HG03575 (cell line): ENCODE measurements around the gene ACE.

Source experiments
- ATAC-seq: cut with Tn5 transposase; IDR thresholded peaks from one replicate; pipeline ENCODE4 v1.9.1; 2021; ENCODE audit not compliant: unreplicated experiment, insufficient number of reproducible peaks, low FRiP score; ENCODE audit errors: extremely low read depth

ACE gene

GRCh38 chr17:63476854-63477479 lies at the start of gene ACE:
Gene ACE, plus strand, starts transcription at chr17:63477061. Its CDS starts 34 bp downstream, at chr17:63477095.
- ATAC-seq = no peak

DNA sequence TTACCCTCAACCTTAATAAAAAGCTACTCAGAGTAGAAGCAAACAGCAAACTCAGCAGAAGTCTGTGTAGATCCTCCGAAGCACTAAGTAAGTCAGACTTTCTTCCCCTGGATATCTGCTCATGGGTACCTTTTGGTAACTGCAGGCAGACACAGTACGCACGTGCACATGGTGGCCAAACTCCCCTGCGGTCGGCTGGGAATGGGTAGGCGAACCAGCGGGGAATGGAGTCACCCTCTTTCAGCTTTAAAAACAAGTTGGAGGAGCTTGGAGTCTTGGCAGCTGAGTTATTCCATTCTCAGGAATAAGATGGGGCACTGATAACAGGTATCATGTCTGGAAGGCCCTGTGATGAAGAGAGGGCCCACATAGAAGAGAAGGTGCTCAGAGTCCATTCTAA lies 47.1 kb upstream of the ACE start:
- ATAC-seq = no peak

DNA sequence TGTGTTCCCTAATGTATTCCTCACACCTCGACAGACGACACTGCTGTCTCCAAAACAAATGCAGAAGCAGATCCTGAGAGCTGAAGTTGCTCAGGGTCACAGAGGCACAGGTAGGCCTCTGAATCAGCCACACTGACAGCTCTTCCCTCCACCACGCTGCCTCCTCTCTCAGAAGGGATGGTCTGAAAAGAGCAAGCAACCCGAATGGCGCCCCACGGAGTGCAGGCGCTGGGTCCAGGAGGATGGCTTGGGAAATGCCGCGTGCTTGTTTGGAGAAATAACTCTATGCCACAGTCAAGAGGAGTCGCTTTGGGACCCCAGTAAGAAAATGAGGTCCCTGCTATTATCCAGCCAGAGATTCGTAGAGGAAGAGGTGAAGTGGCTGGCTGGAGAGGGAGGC lies 46.6 kb upstream of the ACE start:
- ATAC-seq = no peak

GRCh38 chr17:63431618-63431938 lies 45.3 kb upstream of the ACE start:
- no peak for ATAC-seq

GRCh38 chr17:63431939-63432804 lies 44.7 kb upstream of the ACE start:
- no peak for ATAC-seq

DNA sequence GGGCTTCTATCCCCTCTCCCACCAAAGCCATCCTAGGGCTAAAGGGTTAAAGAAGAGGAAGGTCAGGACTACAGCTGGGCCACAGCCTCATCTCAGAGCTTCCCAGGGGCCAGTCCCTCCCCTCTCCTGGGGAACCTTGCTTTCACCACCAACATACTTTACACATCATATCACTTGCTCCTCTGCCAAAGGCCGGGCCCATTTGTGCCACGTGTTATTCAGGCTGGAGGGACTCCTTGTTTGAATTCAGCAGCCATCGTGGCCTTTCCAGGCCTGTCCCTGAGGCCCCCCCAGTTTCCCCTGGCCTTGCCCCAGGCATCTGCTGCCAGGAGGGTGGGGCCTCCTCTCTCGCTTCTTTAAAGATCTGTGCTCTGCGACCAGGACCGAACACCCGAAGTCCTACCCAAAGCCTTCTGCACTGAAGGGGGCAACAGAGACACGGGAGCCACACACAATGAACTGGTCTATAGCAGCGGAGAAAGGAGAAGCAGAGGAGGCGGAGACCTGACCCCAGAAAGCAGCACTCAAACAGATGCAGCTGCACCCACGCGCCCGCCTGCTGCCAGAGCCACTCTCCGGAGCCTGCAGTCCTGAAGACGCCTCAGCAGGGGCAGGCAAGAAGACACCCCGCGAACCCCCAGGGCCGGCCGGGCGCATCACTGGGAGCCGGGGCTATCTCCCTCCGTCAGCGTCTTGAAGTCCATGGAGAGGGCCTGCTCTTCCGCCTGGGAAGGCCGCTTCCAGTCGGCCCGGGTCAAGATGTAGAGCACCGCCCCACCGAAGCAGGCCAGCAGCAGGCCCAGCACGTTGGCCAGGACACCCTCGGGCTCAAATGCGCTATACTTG lies 42.9 kb upstream of the ACE start:
- ATAC-seq = no peak

DNA sequence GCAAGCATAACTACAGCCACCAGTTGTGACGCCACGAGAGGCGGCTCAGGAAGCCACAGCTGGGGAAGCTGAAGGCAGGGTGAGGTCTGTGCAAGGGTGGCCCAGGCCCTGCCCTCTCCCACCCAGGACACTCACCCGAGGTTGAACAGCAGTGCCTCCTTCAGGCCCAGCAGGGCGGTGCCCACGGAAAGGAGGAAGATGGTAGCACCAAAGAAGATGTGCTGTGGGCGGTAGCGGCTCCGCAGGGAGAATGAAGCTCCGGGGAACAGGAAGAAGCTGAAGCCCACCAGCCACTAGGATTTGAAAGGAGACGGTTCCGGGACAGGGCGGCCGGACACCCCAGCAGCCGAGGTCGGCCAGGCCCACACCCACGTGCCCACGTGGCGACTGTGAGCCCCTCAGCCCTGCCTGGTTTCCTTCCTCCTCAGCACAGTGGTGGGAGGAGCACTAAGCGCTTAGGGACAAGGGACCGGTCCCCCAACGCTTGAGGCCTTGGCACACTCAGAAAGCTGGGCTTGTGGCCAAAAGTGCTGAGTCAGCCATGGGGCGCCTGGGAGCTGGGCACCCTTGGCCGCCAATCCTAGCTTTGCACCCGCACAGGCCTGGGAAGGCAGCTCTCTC lies 41.8 kb upstream of the ACE start:
- ATAC-seq = no peak

DNA sequence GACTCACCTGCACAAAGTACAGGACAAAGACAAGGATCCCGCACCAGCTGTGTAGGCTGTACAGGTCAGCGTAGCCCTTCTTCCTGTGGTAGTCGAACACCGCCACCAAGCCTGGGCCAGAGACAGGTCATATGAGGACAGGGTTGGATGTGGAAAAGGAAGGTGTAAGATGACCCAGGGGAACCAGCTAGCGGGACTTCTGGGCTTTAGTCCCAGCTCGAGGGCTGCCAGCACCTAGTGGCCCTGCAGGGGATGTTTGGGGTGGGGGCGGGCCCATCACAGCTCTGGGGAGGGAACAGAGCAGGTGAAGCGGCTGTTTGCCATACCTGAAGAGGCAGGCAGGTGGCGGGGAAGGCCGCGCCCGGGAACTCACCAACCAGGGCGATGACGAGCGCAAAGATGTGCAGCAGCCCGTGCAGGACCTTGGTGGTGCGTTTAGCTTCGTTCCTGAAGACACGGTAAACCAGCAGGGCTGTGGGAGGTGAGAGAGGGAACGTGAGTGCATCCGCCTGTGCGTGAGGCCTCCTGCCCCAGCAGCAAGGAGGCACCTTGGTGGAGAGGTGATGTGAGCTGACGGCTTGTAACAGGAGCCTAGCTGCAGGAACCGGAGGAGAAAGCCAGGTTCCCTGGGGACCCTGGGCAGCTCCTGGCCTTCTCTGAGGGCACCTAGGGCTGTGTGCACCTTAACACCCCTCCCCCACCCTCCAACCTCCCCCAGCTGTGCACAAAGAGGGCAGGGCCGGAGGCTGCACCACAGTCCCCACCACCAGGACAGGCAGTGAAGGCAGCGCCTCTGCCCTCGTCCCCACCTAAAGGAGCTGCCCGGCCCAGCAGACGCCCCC lies 41.0 kb upstream of the ACE start:
- ATAC-seq = no peak

GRCh38 chr17:63436523-63437110 lies 40.2 kb upstream of the ACE start:
- ATAC-seq = no peak

DNA sequence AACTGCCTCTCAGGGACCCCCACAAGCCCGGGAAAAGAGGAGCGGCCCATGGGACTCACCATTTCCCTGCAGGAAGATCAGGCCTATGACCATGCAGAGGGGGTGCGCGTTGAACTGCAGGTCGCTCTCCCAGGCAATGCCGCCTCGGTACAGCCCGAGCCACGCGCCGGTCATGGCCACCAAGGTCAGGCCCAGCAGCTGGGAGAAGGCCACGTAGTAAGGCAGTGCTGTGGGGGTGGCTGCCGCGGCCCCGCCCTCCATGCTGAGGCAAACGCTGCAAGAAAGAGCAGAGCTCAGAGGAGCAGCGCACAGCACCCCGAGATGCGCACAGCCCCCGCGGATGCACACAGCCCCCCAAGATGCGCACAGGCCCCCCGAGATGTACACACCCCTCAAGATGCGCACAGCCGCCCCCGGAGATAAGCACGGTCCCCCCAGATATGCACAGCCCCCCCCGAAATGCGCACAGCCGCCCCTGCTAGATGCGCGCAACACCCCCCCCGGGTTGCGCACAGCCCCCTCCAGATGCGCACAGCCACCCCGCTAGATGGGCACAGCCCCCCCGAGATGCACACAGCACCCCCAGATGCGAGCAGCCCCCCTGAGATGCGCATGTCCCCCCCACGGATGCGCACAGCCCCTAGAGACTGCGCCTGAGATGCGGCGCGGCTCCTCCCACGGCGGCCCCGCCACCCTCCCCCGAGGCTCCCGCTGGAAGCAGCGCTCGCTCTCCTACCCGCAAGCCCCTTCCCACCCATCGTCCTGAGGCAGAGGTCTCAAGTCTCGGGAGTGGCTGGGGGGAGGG lies 39.4 kb upstream of the ACE start:
- no peak for ATAC-seq

DNA sequence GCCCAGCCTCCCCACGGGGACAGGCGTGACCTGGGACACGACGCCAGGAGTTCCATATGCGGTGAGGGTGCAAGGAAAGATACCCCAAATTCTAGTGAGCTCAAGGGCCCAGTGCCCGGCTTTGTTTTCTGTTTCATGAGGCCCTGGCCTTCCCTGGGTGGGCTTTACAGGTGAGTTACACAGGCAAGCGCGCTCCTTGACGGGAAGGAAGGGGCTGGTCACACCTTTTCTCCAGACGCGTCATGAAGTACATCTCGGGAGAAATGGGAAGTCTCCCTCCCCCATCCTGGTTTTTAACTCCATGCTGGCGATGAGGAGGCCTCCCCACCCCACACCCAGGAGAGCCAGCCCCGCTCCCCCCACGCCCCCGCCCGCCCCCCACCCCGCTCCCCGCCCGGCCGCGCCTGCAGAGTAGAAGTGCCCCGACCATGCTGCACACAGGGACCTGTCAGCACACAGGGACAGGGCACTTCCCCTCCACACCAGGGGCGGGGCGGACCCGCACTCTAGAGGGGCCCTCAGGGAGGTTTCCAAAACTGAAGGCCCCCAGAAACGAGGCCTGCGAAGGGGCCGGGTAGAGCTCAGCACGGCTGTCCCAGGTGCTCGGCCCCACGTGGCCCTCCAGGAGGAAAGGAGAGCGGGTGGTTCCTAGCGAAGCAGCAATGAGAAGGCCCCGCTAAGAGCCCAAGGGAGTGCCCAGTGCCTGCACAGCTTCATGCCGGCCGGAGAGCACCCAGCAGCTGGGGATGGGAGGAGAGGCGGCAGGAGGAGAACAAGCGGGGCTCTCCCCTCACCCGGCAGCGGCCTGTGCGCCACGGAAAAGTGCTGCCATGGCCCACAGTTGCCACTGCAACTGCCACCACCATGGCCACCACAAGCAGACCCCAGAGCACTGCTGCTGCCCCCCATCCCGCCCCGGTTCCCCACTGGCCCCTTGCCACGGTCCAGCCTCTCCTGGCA lies 38.5 kb upstream of the ACE start:
- no peak for ATAC-seq

GRCh38 chr17:63439687-63440086 lies 37.2 kb upstream of the ACE start:
- ATAC-seq = no peak

DNA sequence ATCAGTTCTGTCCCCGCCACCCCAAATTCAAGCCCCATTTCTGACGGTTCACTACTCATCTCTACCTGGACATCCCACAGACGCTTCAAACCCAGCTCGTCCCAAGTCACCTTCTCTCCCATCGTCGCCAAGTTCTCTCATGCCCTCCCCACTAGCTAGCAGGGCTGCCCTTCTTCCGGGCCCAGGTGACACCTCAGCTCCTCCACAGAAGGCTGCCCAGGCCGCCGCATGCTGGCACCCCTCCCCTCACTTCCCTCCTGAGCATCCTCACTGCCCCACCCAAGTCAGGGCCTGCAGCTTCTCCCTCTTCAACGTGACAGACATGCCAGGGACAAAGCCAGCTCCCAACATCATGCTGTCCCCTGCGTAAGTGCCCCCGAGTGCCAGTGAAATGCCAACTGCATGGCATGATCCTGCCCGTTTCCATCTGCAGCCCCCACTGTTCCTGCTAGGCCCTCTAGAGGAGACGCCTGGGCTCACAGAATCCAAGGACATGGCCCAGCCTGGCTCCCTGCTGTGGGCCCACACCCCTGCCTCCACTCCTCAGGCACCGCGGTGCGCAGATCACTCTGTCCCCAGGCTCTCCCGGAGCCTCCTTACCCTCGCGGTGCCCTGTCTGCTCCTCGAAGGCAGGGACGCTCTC lies 36.6 kb upstream of the ACE start:
- ATAC-seq = no peak

DNA sequence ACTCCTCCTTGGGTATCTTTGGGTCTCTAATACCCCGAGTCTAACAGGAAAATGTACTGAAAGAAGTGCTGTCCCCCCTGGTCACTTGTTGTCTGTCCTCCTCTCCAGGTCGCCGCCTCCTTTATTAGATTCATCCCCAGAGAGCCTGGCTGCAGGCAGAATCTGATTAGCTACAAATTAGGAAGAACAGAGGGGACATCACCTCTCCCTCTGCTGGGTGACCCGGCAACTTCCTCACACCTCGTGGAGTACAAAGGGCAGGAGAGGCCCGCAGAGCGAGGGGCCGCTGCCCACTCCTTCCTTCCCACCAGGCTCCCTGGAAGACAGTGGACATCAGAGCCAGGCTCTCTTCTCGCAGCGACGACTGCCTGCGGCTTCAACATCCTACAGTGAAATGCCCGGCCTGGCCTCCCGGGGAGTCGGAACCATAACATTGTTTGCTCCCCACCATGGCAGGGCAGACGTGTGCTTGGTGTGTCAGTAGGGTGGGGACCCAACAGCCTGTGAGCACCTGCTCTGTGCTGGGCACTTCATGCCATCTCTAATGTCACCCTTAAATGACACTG lies 36.0 kb upstream of the ACE start:
- no peak for ATAC-seq

DNA sequence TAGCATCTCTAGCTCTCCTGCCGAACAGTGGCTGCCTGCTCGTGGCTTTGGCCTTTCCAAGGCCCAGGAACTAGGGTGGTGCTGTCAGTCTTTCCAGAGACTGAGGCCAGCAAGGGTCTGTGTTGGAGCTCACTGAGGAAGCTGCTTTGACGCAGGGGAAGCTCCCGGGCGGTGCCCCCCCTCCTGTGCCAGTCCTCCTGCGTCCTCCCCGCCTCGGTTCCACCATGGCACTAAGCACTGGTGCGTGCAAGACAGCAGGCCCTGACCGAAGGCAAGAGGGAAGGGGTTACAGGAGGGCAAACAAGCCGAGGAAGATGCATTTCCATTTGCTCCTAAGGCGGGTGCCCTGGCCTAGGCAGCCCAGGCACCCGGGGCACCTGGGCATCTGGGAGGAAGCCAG lies 35.2 kb upstream of the ACE start:
- no peak for ATAC-seq

GRCh38 chr17:63442074-63442473 lies 34.8 kb upstream of the ACE start:
- ATAC-seq = no peak
